MM.1S (cell line): ENCODE measurements around the gene SORL1-AS1.
"Not testable (repeated sequence)": the region's sequence is repeated elsewhere in the genome, so short reads cannot be mapped to it uniquely, and the experiment has no call there.

Experiments
- CTCF ChIP-seq: fragments of 300-600 bp; sonication (generic); IDR thresholded peaks from 2 replicates; pipeline ENCODE4 v1.5.1; 2016; ENCODE audit warnings: antibody characterized with exemption, low read length, mixed read lengths
- EZH2 ChIP-seq: fragments of 300-600 bp; sonication (generic); optimal IDR thresholded peaks from 2 replicates; pipeline ENCODE3; 2017; ENCODE audit warnings: low read depth, mild to moderate bottlenecking, antibody characterized with exemption, low read length, mixed read lengths

GRCh38 chr11:121410041-121410440, 42.7 kb downstream of the SORL1-AS1 start:
- not testable (repeated sequence) for TF ChIP-seq CTCF, EZH2
